GM12878 (cell line): Measurements from ENCODE around the gene ATRN. TPM values are rescaled to one million over a fixed set of nuclear protein-coding genes. Genes with fewer than 3 reads are reported as not detected.

Experiments used
- ATAC-seq: fragments of 200-7000 bp; cut with Tn5 transposase; 3 replicates; pipeline ENCODE4 v1.9.1; 2020; ENCODE audit warnings: mild to moderate bottlenecking, moderate library complexity
- BruUV-seq: library from RNA; stranded (reverse); fragments of 400-500 nt; replicated peaks from 2 replicates; lab custom pipeline; 2021; lab: Mats Ljungman, UMichigan
- CTCF ChIA-PET: fragments of 300-600 bp; sonication (Branson Sonifier 250); formaldehyde crosslinking; extraction: SDS; loops from one replicate; lab custom pipeline; 2021; ENCODE audit warnings: inconsistent platforms; lab: Yijun Ruan, JAX
- POLR2A ChIA-PET: fragments of 350-600 bp; formaldehyde crosslinking; extraction: SDS; loops from one replicate; lab custom pipeline; 2021; ENCODE audit warnings: inconsistent platforms; lab: Charles Lee
- RAD21 ChIA-PET: fragments of 300-600 bp; sonication (Branson Sonifier 250); formaldehyde crosslinking; loops from one replicate; lab custom pipeline; 2023; ENCODE audit warnings: antibody characterized with exemption; ENCODE audit not compliant: unreplicated experiment; lab: Charles Lee
- SMC1A ChIA-PET: fragments of 300-600 bp; sonication (Branson Sonifier 250); formaldehyde crosslinking; loops from one replicate; lab custom pipeline; 2023; ENCODE audit not compliant: unreplicated experiment, uncharacterized antibody; lab: Charles Lee
- DNase-seq: peaks from one replicate; pipeline ENCODE4 v3.0.0-alpha.2; 2011; ENCODE audit warnings: low read depth, low spot score
- FAIRE-seq: peaks from 3 replicates; lab custom pipeline; 2011; peaks lifted over from hg19 to GRCh38; lab: Jason Lieb, UNC
- H2AFZ ChIP-seq: 2 replicates; pipeline ENCODE4 v1.6.0; 2011; ENCODE audit warnings: low read depth, low read length, control low read depth; ENCODE audit not compliant: control insufficient read depth
- H3K27ac ChIP-seq: 2 replicates; pipeline ENCODE4 v1.5.1; 2011; ENCODE audit warnings: control low read depth; ENCODE audit not compliant: control insufficient read depth, insufficient read depth
- H3K27me3 ChIP-seq, 2 experiments: replicated peaks in 1 of 2; 2 replicates each; pipeline versions ENCODE4 v1.6.0 to v1.6.1; 2011; ENCODE audit warnings: low read length in 1 of 2; ENCODE audit not compliant: control insufficient read depth in 2 of 2, insufficient read depth in 2 of 2
- H3K36me3 ChIP-seq, 2 experiments: 2 replicates each; pipeline ENCODE4 v1.5.1; 2011; ENCODE audit warnings: low read length in 1 of 2; ENCODE audit not compliant: control insufficient read depth in 2 of 2, insufficient read depth in 2 of 2
- H3K4me1 ChIP-seq: 2 replicates; pipeline ENCODE4 v1.6.1; 2011; ENCODE audit warnings: mild to moderate bottlenecking, low read length, moderate library complexity, mixed read lengths; ENCODE audit not compliant: control insufficient read depth, insufficient read depth
- H3K4me2 ChIP-seq: 2 replicates; pipeline ENCODE4 v1.6.0; 2011; ENCODE audit warnings: control low read depth; ENCODE audit not compliant: control insufficient read depth, insufficient read depth
- H3K4me3 ChIP-seq: fragments of 200-600 bp; sonication (generic); 2 replicates; pipeline ENCODE4 v1.5.1; 2016
- H3K79me2 ChIP-seq: 2 replicates; pipeline ENCODE4 v1.6.0; 2011; ENCODE audit warnings: low read length; ENCODE audit not compliant: control insufficient read depth, insufficient read depth
- H3K9ac ChIP-seq: 2 replicates; pipeline ENCODE4 v1.8.0; 2011; ENCODE audit warnings: low read length, control low read depth, mixed read lengths; ENCODE audit not compliant: control insufficient read depth, insufficient read depth
- H3K9me3 ChIP-seq: replicated peaks from 3 replicates; pipeline ENCODE4 v1.5.1; 2011; ENCODE audit warnings: mild to moderate bottlenecking, low read length; ENCODE audit not compliant: control insufficient read depth, insufficient read depth
- H4K20me1 ChIP-seq: 2 replicates; pipeline ENCODE4 v1.6.0; 2011; ENCODE audit not compliant: control insufficient read depth, insufficient read depth
- BCLAF1 ChIP-seq: fragments of 450-650 bp; IDR thresholded peaks from 2 replicates; pipeline ENCODE4 v1.6.1; 2017; ENCODE audit warnings: antibody characterized with exemption, mild to moderate bottlenecking, moderate library complexity
- MEF2B ChIP-seq: fragments of 450-650 bp; IDR thresholded peaks from 2 replicates; pipeline ENCODE4 v1.6.1; 2018; ENCODE audit warnings: mild to moderate bottlenecking, moderate library complexity; ENCODE audit not compliant: partially characterized antibody, poor library complexity, severe bottlenecking
- NR2C1 ChIP-seq: fragments of 450-650 bp; IDR thresholded peaks from 2 replicates; pipeline ENCODE4 v1.6.1; 2017; ENCODE audit warnings: antibody characterized with exemption, mild to moderate bottlenecking, moderate library complexity
- PAX8 ChIP-seq: fragments of 450-650 bp; IDR thresholded peaks from 2 replicates; pipeline ENCODE4 v1.6.1; 2017; ENCODE audit warnings: mild to moderate bottlenecking, moderate library complexity
- RELA ChIP-seq: fragments of 450-650 bp; IDR thresholded peaks from 2 replicates; pipeline ENCODE4 v1.8.0; 2014; ENCODE audit warnings: borderline replicate concordance; ENCODE audit not compliant: partially characterized antibody
- RUNX3 ChIP-seq: IDR thresholded peaks from 2 replicates; pipeline ENCODE4 v1.6.1; 2012; ENCODE audit warnings: low read length, inconsistent platforms
- SIX5 ChIP-seq: IDR thresholded peaks from 2 replicates; pipeline ENCODE4 v1.6.1; 2011; ENCODE audit warnings: mild to moderate bottlenecking, low read depth, low read length, moderate library complexity; ENCODE audit not compliant: severe bottlenecking
- SREBF2 ChIP-seq: IDR thresholded peaks from 2 replicates; pipeline ENCODE4 v1.6.1; 2012; ENCODE audit warnings: mild to moderate bottlenecking, low read length
- STAT1 ChIP-seq: fragments of 450-650 bp; conservative IDR thresholded peaks from 2 replicates; pipeline ENCODE4 v1.6.1; 2014; ENCODE audit warnings: antibody characterized with exemption, mild to moderate bottlenecking
- YBX1 ChIP-seq: fragments of 450-650 bp; IDR thresholded peaks from 2 replicates; pipeline ENCODE4 v1.6.1; 2016; ENCODE audit warnings: antibody characterized with exemption
- ZNF384 ChIP-seq: IDR thresholded peaks from 2 replicates; pipeline ENCODE4 v1.6.1; 2012; ENCODE audit warnings: low read depth, mild to moderate bottlenecking, low read length, improper control_type of control experiment, borderline replicate concordance
- ZNF687 ChIP-seq: fragments of 450-650 bp; IDR thresholded peaks from 2 replicates; pipeline ENCODE4 v1.6.1; 2017; ENCODE audit warnings: mild to moderate bottlenecking, moderate library complexity
- WGBS: methylation state at CpG from one replicate; pipeline ENCODE4 v1.1.6; 2016; ENCODE audit warnings: low lambda C conversion rate; ENCODE audit not compliant: insufficient replicate concordance, insufficient coverage; ENCODE audit errors: missing lambda C conversion rate; 5-methylcytosine and 5-hydroxymethylcytosine counted together
- in situ Hi-C: fragments of 300-500 bp; cut with MboI; formaldehyde crosslinking; loops from 9 replicates; pipeline ENCODE4 v1.14.3; 2018; ENCODE audit warnings: mixed read lengths
- intact Hi-C: fragments of 100-400 bp; cut with micrococcal nuclease; formaldehyde crosslinking; loops from one replicate; pipeline ENCODE4 v1.14.2; 2022; ENCODE audit not compliant: unreplicated experiment
- polyA plus RNA-seq, 11 experiments: library from polyadenylated mRNA; depleted of rRNA in 4 of 11; unstranded in 6 of 11; stranded (reverse) in 5 of 11; fragments of >200 nt; fragmentation: Nextera tagmentation in 4 of 11; fragmentation: Illumina TruSeq in 1 of 11; extraction: Ambion mirVana in 4 of 11; extraction: Trizol in 1 of 11; gene quantifications; 1 replicate in 1 of 11; 2 replicates in 10 of 11; pipeline versions ENCODE4 v1.2.1 to v1.2.3, GENCODE V29; 2011 to 2016; ENCODE audit warnings: inconsistent platforms in 2 of 11, missing spikeins in 2 of 11, low read depth in 1 of 11
- total RNA-seq, 4 experiments: library from RNA; depleted of rRNA in 3 of 4; stranded (reverse); fragments of >200 nt in 3 of 4; fragmentation: Illumina TruSeq in 1 of 4; extraction: Trizol in 1 of 4; gene quantifications; 2 replicates each; pipeline versions ENCODE4 v1.2.1 to v1.2.3, GENCODE V29; 2013 to 2021
- TF ChIP-seq, protein P1 (sequence below): fragments of 450-650 bp; conservative IDR thresholded peaks from 2 replicates; pipeline ENCODE4 v1.6.1; 2017; ENCODE audit warnings: mild to moderate bottlenecking, moderate library complexity

ATRN gene
- total and polyA plus RNA-seq, 10 of the 15 experiments (the other 5 are each of a cell fraction or from before 2014, with no cell fraction given) = 0.71 to 11.6 (median 6.9) TPM

GRCh38 chr20:3659492-3660261, 188.9 kb downstream of the ATRN start:
- Histone ChIP-seq H3K4me3 (no peak overlapping the region), H4K20me1 (peaks cover 5% of the 10 kb centered on the region; the same call in 1 of the 2 replicates), H2AFZ (no peak overlapping the region), H3K27me3 (peaks cover 6 to 11% of the 10 kb centered on the region in 2 experiments; a peak in 3 of 4 replicates), H3K27ac (no peak overlapping the region), H3K9ac (no peak overlapping the region), H3K9me3 (no peaks in the 10 kb centered on the region), H3K4me2 (peak overlapping the region; percentile 17), H3K4me1 (peaks cover 23% of the 10 kb centered on the region), H3K79me2 (no peaks in the 10 kb centered on the region), H3K36me3 (no peaks in the 10 kb centered on the region)
- RAD21 ChIA-PET = interaction anchor here (1.1 kb wide), 1 partner anchor 34 kb away, joined by 8 read pairs; no protein-coding TSS in a partner anchor
- SMC1A ChIA-PET = interaction anchor here (0.8 to 1.0 kb wide), 4 partner anchors 10 to 59 kb away, joined by 3 to 4 read pairs (median 3); no protein-coding TSS in a partner anchor
- in situ Hi-C loops = no loop called here
- ATAC-seq (peak; percentile 4; the same call in 1 of the 3 replicates), DNase-seq (no peak), FAIRE-seq (peak; percentile 74)
- intact Hi-C loops = no loop called here
- no TSS peak for BruUV-seq
- POLR2A ChIA-PET = interaction anchor here (0.6 kb wide), 1 partner anchor 234 kb away, joined by 5 read pairs; no protein-coding TSS in a partner anchor
- WGBS = 78% methylated on average over 12 of the region's 12 CpGs
- CTCF ChIA-PET = interaction anchor here (0.9 to 1.3 kb wide), 3 partner anchors 15 to 52 kb away, joined by 3 to 5 read pairs (median 3); no protein-coding TSS in a partner anchor
- no peak for TF ChIP-seq NR2C1
- TF ChIP-seq ZNF384 = no peak
- no peak for TF ChIP-seq SREBF2
- no peak for TF ChIP-seq RELA
- no peak for TF ChIP-seq STAT1
- no peak for TF ChIP-seq BCLAF1
- TF ChIP-seq, protein P1, sequence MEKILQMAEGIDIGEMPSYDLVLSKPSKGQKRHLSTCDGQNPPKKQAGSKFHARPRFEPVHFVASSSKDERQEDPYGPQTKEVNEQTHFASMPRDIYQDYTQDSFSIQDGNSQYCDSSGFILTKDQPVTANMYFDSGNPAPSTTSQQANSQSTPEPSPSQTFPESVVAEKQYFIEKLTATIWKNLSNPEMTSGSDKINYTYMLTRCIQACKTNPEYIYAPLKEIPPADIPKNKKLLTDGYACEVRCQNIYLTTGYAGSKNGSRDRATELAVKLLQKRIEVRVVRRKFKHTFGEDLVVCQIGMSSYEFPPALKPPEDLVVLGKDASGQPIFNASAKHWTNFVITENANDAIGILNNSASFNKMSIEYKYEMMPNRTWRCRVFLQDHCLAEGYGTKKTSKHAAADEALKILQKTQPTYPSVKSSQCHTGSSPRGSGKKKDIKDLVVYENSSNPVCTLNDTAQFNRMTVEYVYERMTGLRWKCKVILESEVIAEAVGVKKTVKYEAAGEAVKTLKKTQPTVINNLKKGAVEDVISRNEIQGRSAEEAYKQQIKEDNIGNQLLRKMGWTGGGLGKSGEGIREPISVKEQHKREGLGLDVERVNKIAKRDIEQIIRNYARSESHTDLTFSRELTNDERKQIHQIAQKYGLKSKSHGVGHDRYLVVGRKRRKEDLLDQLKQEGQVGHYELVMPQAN = no peak
- no peak for TF ChIP-seq ZNF687
- TF ChIP-seq RUNX3 = no peak
- no peak for TF ChIP-seq SIX5
- no peak for TF ChIP-seq PAX8
- no peak for TF ChIP-seq YBX1
- no peak for TF ChIP-seq MEF2B
